Endothelial cell of umbilical vein (primary cell): ENCODE data around the gene MBD5.

ENCODE experiments used
- CTCF ChIP-seq, 2 donors: IDR thresholded peaks; 1 replicate in 1 of 2; 2 replicates in 1 of 2; pipeline ENCODE4 v1.5.1; 2011; ENCODE audit warnings: low read length in 2 of 2, mild to moderate bottlenecking in 2 of 2, moderate library complexity in 2 of 2, control low read depth in 1 of 2, inconsistent platforms in 1 of 2, low read depth in 1 of 2; ENCODE audit not compliant: insufficient read depth in 1 of 2; ENCODE audit errors: extremely low read depth in 1 of 2
- EZH2 ChIP-seq: IDR thresholded peaks from 2 replicates; pipeline ENCODE4 v1.6.1; 2012; ENCODE audit warnings: borderline replicate concordance, low read depth, mild to moderate bottlenecking, moderate library complexity, low read length, inconsistent platforms; ENCODE audit not compliant: severe bottlenecking
- POLR2A ChIP-seq: IDR thresholded peaks from 2 replicates; pipeline ENCODE4 v1.6.1; 2012; ENCODE audit warnings: low read depth, mild to moderate bottlenecking, control low read depth, low read length
- POLR2AphosphoS5 ChIP-seq: IDR thresholded peaks from 2 replicates; pipeline ENCODE4 v1.6.1; 2012; ENCODE audit warnings: low read depth, mild to moderate bottlenecking, control low read depth, low read length, moderate library complexity; ENCODE audit not compliant: insufficient read depth
- TF ChIP-seq, protein P1 (sequence below): IDR thresholded peaks from 2 replicates; pipeline ENCODE4 v1.6.1; 2011; ENCODE audit not compliant: insufficient read depth, insufficient read length

DNA sequence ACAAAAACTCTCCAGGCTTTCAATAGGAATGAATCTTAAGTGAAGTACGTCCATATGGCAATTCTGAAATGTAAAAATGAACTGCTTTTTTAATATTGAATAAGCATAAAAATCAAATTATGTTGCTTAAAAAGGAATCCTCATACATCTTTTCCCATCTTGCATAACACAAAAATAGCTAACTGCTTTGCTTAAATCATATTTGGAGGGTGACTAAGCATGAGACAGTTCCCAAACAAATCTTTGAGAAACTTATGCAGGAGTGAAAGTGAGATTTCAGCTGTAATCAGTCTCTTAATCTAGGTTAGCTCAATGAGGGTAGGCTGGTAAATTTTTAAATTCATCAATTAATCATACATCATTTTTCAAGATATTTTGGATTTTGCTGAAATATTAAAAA is 111.5 kb downstream of the MBD5 start:
- TF ChIP-seq CTCF (IDR thresholded peaks at IDR 0.05; ENCODE audit: extremely low read depth in 1 of 2, insufficient read depth in 1 of 2, low read depth in 1 of 2, low read length in 2 of 2) (no peak), POLR2A (no peak), POLR2AphosphoS5 (no peak), EZH2 (no peak)
- TF ChIP-seq, protein P1, sequence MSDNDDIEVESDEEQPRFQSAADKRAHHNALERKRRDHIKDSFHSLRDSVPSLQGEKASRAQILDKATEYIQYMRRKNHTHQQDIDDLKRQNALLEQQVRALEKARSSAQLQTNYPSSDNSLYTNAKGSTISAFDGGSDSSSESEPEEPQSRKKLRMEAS = no peak
